LNCaP clone FGC (cell line): ENCODE results near the gene SH2D3A.

Experiments
- DNase-seq: peaks from one replicate; pipeline ENCODE4 v3.0.0-alpha.2; 2011; ENCODE audit warnings: low read depth
- H3K4me3 ChIP-seq: 2 replicates; pipeline ENCODE4 v1.5.1; 2011; ENCODE audit warnings: mild to moderate bottlenecking, low read depth, low read length, control low read depth
- CTCF ChIP-seq: IDR thresholded peaks from 2 replicates; pipeline ENCODE4 v1.5.1; 2012; ENCODE audit warnings: mild to moderate bottlenecking; ENCODE audit not compliant: control insufficient read depth, insufficient read depth; ENCODE audit errors: extremely low read depth

SH2D3A gene

DNA sequence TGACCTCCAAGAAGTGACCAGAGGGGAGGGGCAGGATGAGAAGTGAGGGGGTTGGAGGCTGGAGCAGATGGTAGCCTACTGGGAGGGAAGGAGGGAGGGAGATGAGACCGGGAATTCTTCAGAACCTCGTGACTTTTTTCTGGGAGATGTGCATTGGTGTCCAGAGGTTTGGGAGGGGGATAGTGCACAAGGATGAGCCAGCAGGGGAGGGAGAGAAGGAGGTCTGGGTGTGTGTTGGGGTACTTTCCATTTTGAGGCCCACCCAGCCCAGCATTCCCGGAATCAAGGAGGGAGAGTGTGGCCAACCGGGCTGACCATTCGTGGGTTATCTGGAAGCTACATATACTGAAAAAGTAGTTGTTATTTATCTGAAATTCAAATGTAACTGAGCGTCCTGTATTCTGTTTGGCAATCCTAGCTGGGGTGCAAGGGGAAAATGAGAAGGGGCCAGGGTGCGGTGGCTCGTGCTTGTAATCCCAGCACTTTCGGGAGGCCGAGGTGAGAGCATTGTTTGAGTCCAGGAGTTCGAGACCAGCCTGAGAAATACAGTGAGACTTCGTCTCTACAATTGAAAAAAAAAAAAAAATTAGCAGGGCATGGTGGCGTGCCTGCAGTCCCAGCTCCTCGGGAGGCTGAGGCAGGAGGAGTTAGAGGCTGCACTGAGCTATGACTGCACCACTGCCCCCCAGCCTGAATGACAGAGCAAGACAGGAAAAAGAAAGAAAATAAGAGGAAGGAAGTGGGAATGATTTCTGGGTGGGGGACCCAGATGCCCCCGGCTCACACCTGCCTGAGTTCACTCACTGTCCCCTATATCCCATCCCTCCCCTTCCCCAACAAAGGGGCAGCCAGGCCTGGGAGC lies 42.4 kb downstream of the SH2D3A start:
- DNase-seq, result no peak

DNA sequence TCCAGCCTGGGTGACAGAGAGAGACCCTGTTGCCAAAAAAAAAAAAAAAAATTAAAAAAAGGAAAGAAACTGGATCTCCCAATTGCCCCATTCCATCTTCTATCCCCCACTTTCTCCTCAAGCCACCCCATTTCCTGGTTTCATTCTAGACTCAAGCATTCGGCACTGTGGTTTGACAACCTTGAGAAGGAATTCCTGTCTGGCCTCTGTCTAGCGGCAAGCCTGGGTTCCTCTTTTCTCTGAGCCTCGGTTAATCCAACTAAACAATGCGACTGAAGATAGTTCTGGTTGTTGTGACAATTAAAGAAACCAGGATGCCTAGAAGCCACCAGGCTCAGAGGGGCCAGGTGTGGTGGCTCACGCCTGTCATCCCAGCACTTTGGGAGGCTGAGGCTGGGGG lies 43.5 kb downstream of the SH2D3A start:
- TF ChIP-seq CTCF, result no peak
- no peak for DNase-seq
- H3K4me3 ChIP-seq, result no peak overlapping the region

More for the DNA sequence above, 42.4 kb downstream of the SH2D3A start:
- no peak overlapping the region for H3K4me3 ChIP-seq
- no peak for TF ChIP-seq CTCF

DNA sequence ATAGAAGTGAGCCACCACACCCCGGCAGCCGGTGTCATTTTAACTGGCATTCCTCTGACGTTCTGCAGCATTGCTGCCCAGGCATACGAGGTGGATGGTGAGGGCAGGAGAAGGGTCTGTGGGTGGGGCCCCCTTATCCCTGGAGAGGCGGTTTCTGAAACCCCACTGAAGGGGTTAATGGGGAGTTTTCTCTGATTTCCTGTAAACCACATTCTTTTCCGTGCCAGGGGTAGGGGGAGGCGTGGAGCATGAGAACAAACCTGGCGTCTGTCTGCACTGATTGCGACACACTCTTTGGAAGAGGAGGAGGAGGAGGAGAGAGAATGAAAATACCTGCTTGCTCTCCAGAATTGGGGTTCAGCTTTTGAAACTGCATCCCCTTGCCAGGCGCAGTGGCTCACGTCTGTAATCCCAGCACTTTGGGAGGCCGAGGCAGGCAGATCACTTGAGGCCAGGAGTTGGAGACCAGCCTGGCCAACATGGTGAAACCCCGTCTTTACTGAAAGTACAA lies 44.1 kb downstream of the SH2D3A start:
- no peak overlapping the region for H3K4me3 ChIP-seq
- TF ChIP-seq CTCF, result no peak
- no peak for DNase-seq

DNA sequence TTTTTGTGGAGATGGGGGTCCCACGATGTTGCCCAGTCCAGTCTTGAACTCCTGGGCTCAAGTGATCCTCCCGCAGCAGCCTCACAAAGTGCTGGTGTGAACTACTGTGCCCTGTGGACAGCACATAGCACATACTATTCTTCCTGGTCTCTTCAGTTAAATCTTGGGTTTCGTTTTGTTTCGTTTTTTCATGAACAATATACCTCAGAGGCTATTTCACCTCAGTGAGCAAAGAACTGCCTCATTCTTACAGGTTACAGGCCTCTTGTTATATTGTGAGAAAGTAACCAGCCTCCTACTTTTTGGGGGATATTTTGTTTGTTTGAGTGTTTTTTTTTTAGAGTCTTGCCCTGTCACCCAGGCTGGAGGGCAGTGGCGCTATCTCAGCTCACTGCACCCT lies 45.5 kb downstream of the SH2D3A start:
- H3K4me3 ChIP-seq, result no peak overlapping the region
- DNase-seq, result no peak
- no peak for TF ChIP-seq CTCF

- DNase-seq, result no peak
- no peak for TF ChIP-seq CTCF
- H3K4me3 ChIP-seq, result no peak overlapping the region
Observed at GRCh38 chr19:6721138-6721474, 46.1 kb downstream of the SH2D3A start.

- TF ChIP-seq CTCF, result no peak
- no peak for DNase-seq
- H3K4me3 ChIP-seq, result no peak within 1 kb of the TSS
Observed at GRCh38 chr19:6720369-6721137, 46.7 kb downstream of the SH2D3A start, which contains the start of gene C3. Gene C3, minus strand, starts transcription at chr19:6720650. Its CDS starts 61 bp downstream, at chr19:6720589.
